Smooth muscle cell (in vitro differentiated cells): ENCODE results near the gene PCDH11X. TPM values are rescaled to one million over a fixed set of nuclear protein-coding genes. Genes with fewer than 3 reads are reported as not detected.
A peak's percentile ranks its signal among the peaks of the same experiment; 100 is the strongest.
"Not testable (repeated sequence)": the region's sequence is repeated elsewhere in the genome, so short reads cannot be mapped to it uniquely, and the experiment has no call there.

ENCODE experiments used
- DNase-seq: peaks from one replicate; lab custom pipeline; 2025; ENCODE audit not compliant: unreplicated experiment; lab: John Stamatoyannopoulos, UW
- H2AFZ ChIP-seq: fragments of 200-600 bp; sonication (generic); 2 replicates; pipeline ENCODE4 v1.6.0; 2016; ENCODE audit warnings: antibody characterized with exemption, low read depth, mild to moderate bottlenecking
- H3F3A ChIP-seq: fragments of 200-600 bp; sonication (generic); 2 replicates; pipeline ENCODE4 v1.6.0; 2017; ENCODE audit warnings: antibody characterized with exemption, low read depth
- H3K27ac ChIP-seq: fragments of 200-600 bp; sonication (generic); 2 replicates; pipeline ENCODE4 v1.5.1; 2016; ENCODE audit warnings: low read depth, mild to moderate bottlenecking
- H3K27me3 ChIP-seq: fragments of 200-600 bp; sonication (generic); 2 replicates; pipeline ENCODE4 v1.6.1; 2016; ENCODE audit warnings: low read depth, mild to moderate bottlenecking
- H3K36me3 ChIP-seq: fragments of 200-600 bp; sonication (generic); 2 replicates; pipeline ENCODE4 v1.5.1; 2016; ENCODE audit warnings: low read depth
- H3K4me1 ChIP-seq: fragments of 200-600 bp; sonication (generic); 2 replicates; pipeline ENCODE4 v1.5.1; 2016; ENCODE audit warnings: low read depth
- H3K4me2 ChIP-seq: fragments of 200-600 bp; sonication (generic); 2 replicates; pipeline ENCODE4 v1.6.0; 2016; ENCODE audit warnings: mild to moderate bottlenecking
- H3K4me3 ChIP-seq: fragments of 200-600 bp; sonication (generic); 2 replicates; pipeline ENCODE4 v1.5.1; 2016; ENCODE audit warnings: mild to moderate bottlenecking
- H3K79me2 ChIP-seq: fragments of 200-600 bp; sonication (generic); 2 replicates; pipeline ENCODE4 v1.6.0; 2016; ENCODE audit warnings: low read depth, mild to moderate bottlenecking
- H3K9ac ChIP-seq: fragments of 200-600 bp; sonication (generic); 2 replicates; pipeline ENCODE4 v1.6.0; 2016; ENCODE audit warnings: low read depth
- H3K9me3 ChIP-seq: fragments of 200-600 bp; sonication (generic); replicated peaks from 2 replicates; pipeline ENCODE4 v1.5.1; 2016; ENCODE audit warnings: low read depth
- H4K20me1 ChIP-seq: fragments of 200-600 bp; sonication (generic); 2 replicates; pipeline ENCODE4 v1.6.0; 2016; ENCODE audit warnings: low read depth
- WGBS: methylation state at CpG from one replicate; pipeline ENCODE4 v1.1.7; 2016; ENCODE audit warnings: low lambda C conversion rate; 5-methylcytosine and 5-hydroxymethylcytosine counted together
- polyA plus RNA-seq: library from polyadenylated mRNA; unstranded; fragments of >200 nt; fragmentation: Nextera tagmentation; extraction: Ambion mirVana; gene quantifications from 2 replicates; pipeline ENCODE4 v1.2.1, GENCODE V29; 2016
- small RNA-seq: library from RNA; depleted of rRNA; stranded (forward); fragments of <200 nt; gene quantifications from one replicate; pipeline ENCODE3, GENCODE V24; 2014
- total RNA-seq: library from RNA; depleted of rRNA; stranded (reverse); fragments of >200 nt; gene quantifications from 2 replicates; pipeline ENCODE4 v1.2.3, GENCODE V29; 2014

The PCDH11X gene
- total and polyA plus RNA-seq, 2 experiments from 2014 or later = 0.24 to 0.58 TPM

- 1% methylated on average over 23 of the region's 23 CpGs for WGBS
Observed at GRCh38 chrX:91780698-91781097, 1.5 kb downstream of the PCDH11X start.

GRCh38 chrX:91781553-91782298, 2.6 kb downstream of the PCDH11X start:
- peak overlapping the region; percentile 88 for H3K4me2 ChIP-seq
- H4K20me1 ChIP-seq, H3K4me1 ChIP-seq, H3K79me2 ChIP-seq, H3K9ac ChIP-seq, H3K9me3 ChIP-seq, DNase-seq, H3K27ac ChIP-seq, H3K36me3 ChIP-seq, H3F3A ChIP-seq: not testable (repeated sequence)
- peaks cover 31% of the 10 kb centered on the region for H3K27me3 ChIP-seq
- peak overlapping the region; percentile 63 for H2AFZ ChIP-seq
- H3K4me3 ChIP-seq = peak overlapping the region; percentile 55
- under 1% methylated on average over 43 of the region's 58 CpGs for WGBS

More at GRCh38 chrX:91780698-91781097, 1.5 kb downstream of the PCDH11X start:
- Histone ChIP-seq H3K27me3 (peaks cover 31% of the 10 kb centered on the region), H2AFZ (peak overlapping the region; percentile 71), H3K4me3 (peak overlapping the region; percentile 55), H3K4me2 (peak overlapping the region; percentile 88)
- H3F3A ChIP-seq, H3K79me2 ChIP-seq, H3K36me3 ChIP-seq, H3K9ac ChIP-seq, DNase-seq, H3K27ac ChIP-seq, H3K4me1 ChIP-seq, H3K9me3 ChIP-seq, H4K20me1 ChIP-seq: not testable (repeated sequence)

- H3K79me2 ChIP-seq, H3K36me3 ChIP-seq, DNase-seq, H3K4me1 ChIP-seq, H3K9ac ChIP-seq, H3F3A ChIP-seq, H3K9me3 ChIP-seq, H4K20me1 ChIP-seq, H3K27ac ChIP-seq: not testable (repeated sequence)
- Histone ChIP-seq H3K4me2 (peak overlapping the region; percentile 88), H3K4me3 (peak overlapping the region; percentile 55), H3K27me3 (peaks cover 23% of the 10 kb centered on the region), H2AFZ (peak overlapping the region; percentile 12)
- WGBS = 6% methylated on average over 6 of the region's 8 CpGs
Observed at GRCh38 chrX:91782825-91783224, 3.6 kb downstream of the PCDH11X start.

- not testable (repeated sequence) for DNase-seq, H2AFZ ChIP-seq, H3K9ac ChIP-seq, H3K4me2 ChIP-seq, H3K27me3 ChIP-seq, H3K27ac ChIP-seq, H3K9me3 ChIP-seq, H3F3A ChIP-seq, H4K20me1 ChIP-seq, H3K4me3 ChIP-seq, H3K79me2 ChIP-seq, H3K36me3 ChIP-seq, H3K4me1 ChIP-seq
- WGBS = 91% methylated on average over 3 of the region's 3 CpGs
Observed at GRCh38 chrX:91817537-91817936, 38.4 kb downstream of the PCDH11X start.

DNA sequence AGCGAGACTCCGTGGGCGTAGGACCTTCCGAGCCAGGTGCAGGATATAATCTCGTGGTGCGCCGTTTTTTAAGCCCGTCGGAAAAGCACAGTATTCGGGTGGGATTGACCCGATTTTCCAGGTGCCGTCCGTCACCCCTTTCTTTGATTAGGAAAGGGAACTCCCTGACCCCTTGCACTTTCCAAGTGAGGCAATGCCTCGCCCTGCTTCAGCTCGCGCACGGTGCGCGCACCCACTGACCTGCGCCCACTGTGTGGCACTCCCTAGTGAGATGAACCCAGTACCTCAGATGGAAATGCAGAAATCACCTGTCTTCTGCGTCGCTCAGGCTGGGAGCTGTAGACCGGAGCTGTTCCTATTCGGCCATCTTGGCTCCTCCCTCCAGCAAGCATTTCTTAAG, 46.1 kb downstream of the PCDH11X start:
- H4K20me1 ChIP-seq, H2AFZ ChIP-seq, DNase-seq, H3K36me3 ChIP-seq, H3K4me1 ChIP-seq, H3K9ac ChIP-seq, H3K4me2 ChIP-seq, H3K27me3 ChIP-seq, H3F3A ChIP-seq, H3K27ac ChIP-seq, H3K4me3 ChIP-seq, H3K9me3 ChIP-seq, H3K79me2 ChIP-seq: not testable (repeated sequence)
- WGBS = 97% methylated on average over 24 of the region's 24 CpGs

Small RNA genes within 50 kb of the gene (small RNA-seq; reads per million reads assigned to genes)
- gene RNU2-26P = not detected
